CD4-positive, alpha-beta T cell treated with Interleukin-15 for 4 hours (primary cell): ENCODE results near the gene ZNF780A.
"Not testable (repeated sequence)": the region's sequence is repeated elsewhere in the genome, so short reads cannot be mapped to it uniquely, and the experiment has no call there.

Experiments used
- DNase-seq: peaks from one replicate; pipeline ENCODE4 v3.0.0-alpha.2; 2020; ENCODE audit warnings: low spot score

ZNF780A gene

DNA sequence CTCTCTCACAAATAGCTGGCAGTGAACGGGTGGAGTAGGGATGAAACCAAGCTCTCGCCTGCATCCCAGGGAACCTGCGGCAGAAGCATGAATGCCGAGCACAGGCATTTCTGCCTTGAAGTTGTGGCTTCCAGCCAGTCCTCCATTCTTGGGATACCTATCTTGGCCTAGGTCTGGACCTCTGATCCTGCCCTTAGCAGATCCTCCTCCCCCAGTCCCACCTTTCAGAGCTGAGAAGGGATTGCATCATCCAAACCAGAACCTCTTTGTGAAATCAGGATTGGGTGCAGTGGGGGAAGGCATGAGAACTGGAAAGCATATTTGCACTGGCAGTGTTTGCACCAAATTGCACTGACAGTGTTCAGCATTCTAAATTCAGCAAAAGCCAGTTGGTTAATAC is 5.8 kb downstream of the ZNF780A start:
- no peak for DNase-seq

GRCh38 chr19:40081411-40081810 is 9.3 kb downstream of the ZNF780A start:
- no peak for DNase-seq

GRCh38 chr19:40080289-40080688 is 10.5 kb downstream of the ZNF780A start:
- no peak for DNase-seq

DNA sequence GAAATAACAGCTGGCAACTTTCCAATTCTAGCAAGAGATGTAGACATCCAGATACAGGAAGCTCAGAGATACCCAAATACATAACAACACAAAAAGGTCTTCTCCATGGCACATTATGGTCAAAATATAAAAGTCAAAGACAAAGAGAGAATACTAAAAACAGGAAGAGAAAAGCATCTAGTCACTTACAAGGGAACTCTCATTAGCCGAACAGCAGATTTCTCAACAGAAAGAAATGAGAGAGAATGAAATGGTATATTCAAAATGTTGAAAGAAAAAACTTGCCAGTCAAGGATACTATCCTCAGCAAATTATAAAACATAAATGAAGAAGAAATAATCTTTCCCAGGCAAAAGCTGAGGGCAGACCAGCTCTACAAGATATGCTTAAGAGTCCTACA is 12.4 kb downstream of the ZNF780A start:
- DNase-seq, result no peak

DNA sequence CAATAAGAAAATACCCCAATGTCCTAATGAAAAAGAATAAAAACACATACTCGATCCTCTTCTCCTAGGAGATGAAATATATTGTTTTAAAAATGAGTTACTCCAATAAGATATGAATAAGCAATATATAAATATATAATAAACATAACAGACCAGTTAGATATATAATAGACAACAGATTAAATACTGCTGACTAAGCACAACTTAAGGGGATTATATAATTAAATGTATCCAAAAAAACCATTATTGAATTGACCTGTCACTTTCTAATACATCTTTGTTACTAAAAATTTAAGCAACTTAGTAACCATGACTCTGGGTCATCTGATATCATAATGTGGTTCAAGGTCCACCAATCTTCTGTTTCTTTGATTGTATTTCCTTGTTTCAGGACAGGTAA is 20.7 kb downstream of the ZNF780A start:
- DNase-seq, result no peak

- no peak for DNase-seq
Observed at GRCh38 chr19:40059624-40060023, 31.1 kb downstream of the ZNF780A start.

DNA sequence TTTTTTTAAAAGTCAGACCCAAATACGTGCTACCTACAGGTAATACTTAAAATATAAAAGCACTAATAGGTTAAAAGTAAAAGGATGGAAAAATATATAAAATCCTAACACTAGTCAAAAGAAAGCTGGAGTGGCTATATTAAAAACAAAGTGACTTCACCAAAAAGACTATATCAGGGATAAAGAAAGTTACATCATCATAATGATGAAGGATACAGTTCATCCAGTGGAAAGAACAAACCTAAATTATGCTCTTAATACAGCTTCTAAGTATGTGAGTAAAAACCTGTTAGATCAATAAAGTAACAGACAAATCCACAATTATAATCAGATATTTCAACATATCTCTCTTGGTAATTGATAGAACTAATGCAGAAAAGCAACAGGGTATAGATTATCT is 33.6 kb downstream of the ZNF780A start:
- no peak for DNase-seq

DNA sequence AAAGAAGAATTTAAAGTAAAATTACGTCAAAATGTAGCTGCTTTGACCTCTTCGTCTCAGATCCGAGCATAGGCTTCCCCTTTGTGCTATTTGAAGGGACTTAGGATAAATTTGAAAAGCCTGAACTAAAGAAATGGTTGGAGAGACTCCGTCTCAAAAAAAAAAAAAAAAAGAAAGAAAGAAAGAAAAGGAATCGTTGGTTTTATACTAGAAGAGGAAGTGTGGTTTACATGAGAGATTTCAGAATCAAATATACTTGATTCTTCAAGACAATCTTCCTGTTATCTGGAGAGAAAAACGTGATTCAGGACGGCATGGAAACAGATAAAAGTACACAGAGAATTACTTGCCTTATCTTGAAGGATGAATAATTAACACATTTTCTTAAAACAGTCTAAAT is 34.2 kb downstream of the ZNF780A start:
- no peak for DNase-seq

DNA sequence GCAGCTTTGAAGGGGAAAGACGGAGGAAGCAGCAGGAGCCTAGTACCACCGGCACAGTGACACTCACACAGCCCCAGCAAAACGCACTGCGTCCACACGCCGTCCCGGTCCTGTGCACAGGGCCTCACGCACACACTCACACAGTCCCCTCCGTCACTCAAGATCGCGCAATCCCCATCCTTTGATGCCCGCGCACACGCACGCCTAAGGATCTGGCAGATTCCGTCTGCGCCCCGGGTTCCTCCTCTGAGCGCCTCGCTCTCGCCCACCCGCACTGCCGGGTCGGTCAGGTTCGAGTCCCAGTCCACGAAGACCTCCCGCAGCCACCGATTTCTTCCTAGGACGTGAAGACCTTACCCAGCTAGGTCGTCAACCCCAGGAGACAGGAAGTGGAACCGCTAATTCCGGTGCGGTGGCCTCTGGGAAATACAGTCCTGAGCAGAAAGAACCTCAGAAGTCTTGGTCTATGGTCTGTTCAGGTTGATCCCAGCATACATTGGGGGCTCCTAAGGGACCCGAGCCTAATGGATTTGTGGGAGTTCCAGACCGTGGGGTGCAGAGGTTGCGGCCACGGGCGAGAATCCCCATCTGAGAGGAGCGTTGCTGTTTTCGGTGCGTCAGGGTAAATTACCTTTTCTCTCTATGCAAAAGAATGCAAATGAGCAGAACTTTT is 34.8 kb downstream of the ZNF780A start, which contains the start of gene ZNF780B:
ZNF780B (minus strand) TSS at position 400 of the 673 bp plus-strand sequence. CDS start 5,899 bp downstream, outside the sequence.
- peak; percentile 64 for DNase-seq

- DNase-seq, result no peak
Observed at GRCh38 chr19:40055049-40055448, 35.7 kb downstream of the ZNF780A start.

GRCh38 chr19:40054632-40055031 is 36.1 kb downstream of the ZNF780A start:
- no peak for DNase-seq

DNA sequence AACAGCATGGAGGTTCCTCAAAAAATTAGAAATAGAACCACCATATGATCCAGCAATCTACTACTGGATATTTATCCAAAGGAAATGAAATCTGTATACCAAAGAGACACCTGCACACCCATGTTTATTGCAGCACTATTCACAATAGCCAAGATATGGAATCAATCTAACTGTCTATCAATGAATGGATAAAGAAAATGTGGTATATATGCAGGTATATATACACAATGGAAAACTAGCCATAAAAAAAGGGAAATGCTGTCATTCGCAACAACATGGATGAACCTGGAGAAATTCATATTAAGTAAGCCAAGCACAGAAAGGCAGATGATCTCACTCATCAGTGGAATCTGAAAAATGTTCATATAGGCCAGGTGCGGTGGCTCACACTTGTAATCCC is 37.3 kb downstream of the ZNF780A start:
- no peak for DNase-seq

- not testable (repeated sequence) for DNase-seq
Observed at GRCh38 chr19:40041718-40042117, 49.0 kb downstream of the ZNF780A start.

DNA sequence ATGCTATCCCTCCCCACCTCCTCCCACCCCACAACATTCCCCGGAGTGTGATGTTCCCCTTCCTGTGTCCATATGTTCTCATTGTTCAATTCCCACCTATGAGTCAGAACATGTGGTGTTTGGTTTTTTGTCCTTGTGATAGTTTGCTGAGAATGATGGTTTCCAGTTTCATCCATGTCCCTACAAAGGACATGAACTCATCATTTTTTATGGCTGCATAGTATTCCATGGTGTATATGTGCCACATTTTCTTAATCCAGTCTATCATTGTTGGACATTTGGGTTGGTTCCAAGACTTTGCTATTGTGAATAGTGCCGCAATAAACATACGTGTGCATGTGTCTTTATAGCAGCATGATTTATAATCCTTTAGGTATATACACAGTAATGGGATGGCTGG is 52.7 kb downstream of the ZNF780A start:
- not testable (repeated sequence) for DNase-seq

DNA sequence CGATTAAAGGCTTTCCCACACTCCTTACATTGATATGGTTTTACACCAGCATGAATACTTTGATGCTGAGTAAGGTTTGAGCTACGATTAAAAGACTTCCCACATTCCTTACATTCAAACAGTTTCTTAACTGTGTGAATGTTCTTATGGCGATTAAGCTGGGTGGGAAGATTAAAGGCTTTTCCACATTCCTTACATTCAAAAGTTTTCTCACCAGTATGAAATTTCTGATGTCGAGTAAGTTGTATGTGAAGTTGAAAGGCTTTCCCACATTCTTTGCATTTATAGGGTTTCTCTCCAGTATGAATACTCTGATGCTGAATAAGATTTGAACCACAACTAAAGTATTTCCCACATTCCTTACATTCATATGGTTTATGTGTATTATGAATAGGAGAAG is 54.7 kb downstream of the ZNF780A start:
- no peak for DNase-seq

DNA sequence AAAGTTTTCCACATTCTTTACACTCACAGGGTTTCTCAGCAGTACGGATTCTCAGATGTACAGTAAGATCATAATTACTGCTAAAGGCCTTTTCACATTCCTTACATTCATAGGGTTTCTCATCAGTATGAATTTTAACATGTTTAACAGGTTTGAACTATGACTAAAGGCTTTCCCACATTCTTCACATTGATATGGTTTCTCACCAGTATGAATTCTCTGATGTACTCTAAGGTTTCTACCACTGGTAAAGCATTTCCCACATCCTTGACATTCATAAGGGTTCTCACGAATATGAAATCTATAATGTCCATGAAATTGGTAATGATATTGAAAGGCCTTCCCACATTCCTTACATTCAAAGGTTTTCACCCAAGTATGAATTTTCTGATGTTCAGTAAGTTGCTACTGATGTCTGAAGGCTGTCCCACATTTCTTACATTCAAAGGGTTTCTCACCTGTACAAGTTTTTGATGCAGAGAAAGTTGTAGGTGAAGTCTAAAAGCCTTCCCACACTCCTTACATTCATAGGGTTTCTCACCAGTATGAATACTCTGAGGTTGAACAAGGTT is 56.7 kb downstream of the ZNF780A start:
- DNase-seq, result no peak

- no peak for DNase-seq
Observed at GRCh38 chr19:40026597-40026970, 64.2 kb downstream of the ZNF780A start.

- no peak for DNase-seq
Observed at GRCh38 chr19:40025938-40026596, 64.7 kb downstream of the ZNF780A start.

GRCh38 chr19:40023969-40024368 is 66.8 kb downstream of the ZNF780A start:
- no peak for DNase-seq
